Psoas muscle (tissue), 8 donors: ENCODE results near the gene STEAP3. TPM values are rescaled to one million over a fixed set of nuclear protein-coding genes. Genes with fewer than 3 reads are reported as not detected.

Experiments used
- ATAC-seq, 4 donors: fragments of 200-7000 bp; cut with Tn5 transposase; one replicate each; pipeline ENCODE4 v1.9.1; 2020; ENCODE audit warnings: moderate library complexity in 3 of 4, mild to moderate bottlenecking in 2 of 4
- DNase-seq, 2 donors: peaks; one replicate each; pipeline ENCODE4 v3.0.0-alpha.2; 2020
- H3K27ac ChIP-seq: fragments of 200-600 bp; one replicate; pipeline ENCODE4 v1.8.0; 2022
- H3K27me3 ChIP-seq, 3 donors: fragments of 200-600 bp in 1 of 3; one replicate each; pipeline versions ENCODE4 v1.6.1 to v1.8.0; 2013 to 2022; ENCODE audit warnings: low read length in 2 of 3, mild to moderate bottlenecking in 2 of 3, moderate library complexity in 1 of 3; ENCODE audit not compliant: insufficient read depth in 3 of 3
- H3K36me3 ChIP-seq, 2 donors: fragments of 200-600 bp in 1 of 2; one replicate each; pipeline versions ENCODE4 v1.6.1 to v1.8.0; 2013 to 2022; ENCODE audit warnings: low read depth in 1 of 2, mild to moderate bottlenecking in 1 of 2, moderate library complexity in 1 of 2; ENCODE audit not compliant: insufficient read depth in 1 of 2
- H3K4me1 ChIP-seq: fragments of 200-600 bp; one replicate; pipeline ENCODE4 v1.8.0; 2022
- H3K4me3 ChIP-seq: fragments of 200-600 bp; one replicate; pipeline ENCODE4 v1.8.0; 2022; ENCODE audit warnings: mild to moderate bottlenecking
- H3K9me3 ChIP-seq: fragments of 200-600 bp; one replicate; pipeline ENCODE4 v1.8.0; 2022
- CTCF ChIP-seq: fragments of 200-600 bp; IDR thresholded peaks from one replicate; pipeline ENCODE4 v1.8.0; 2022; ENCODE audit warnings: antibody characterized with exemption
- WGBS, 3 donors: extraction: QIAGEN DNeasy Blood & Tissue Kit; methylation state at CpG; one replicate each; pipeline versions ENCODE4 v1.1.6 to v1.1.7; 2013; 5-methylcytosine and 5-hydroxymethylcytosine counted together
- intact Hi-C, 2 donors: fragments of 100-400 bp; cut with DNase I; formaldehyde crosslinking; loops; one replicate each; pipeline versions ENCODE4 v1.11.0 to v1.14.2; 2022
- polyA plus RNA-seq, 3 donors: library from polyadenylated mRNA; stranded (reverse); fragments of 200-250 nt; gene quantifications; one replicate each; pipeline ENCODE4 v1.2.3, GENCODE V29; 2013
- total RNA-seq, 4 donors: library from RNA; stranded (reverse); fragmentation: NEBNext Ultra II Directional in 2 of 4; extraction: Animal tissue kit (Norgen Biotek cat#: 25700) in 2 of 4; gene quantifications; one replicate each; pipeline versions ENCODE4 v1.2.1 to v1.2.4, GENCODE V29; 2021 to 2023
- donor health status: healthy with polysubstance abuse.
- donor health status: DM: no; HTN: no; CAD: no; lungs with moderate emphysema.
- donor health status: Bipolar disorder and iron deficiency.
- donor health status: healthy.
- donor health status: DM: yes; HTN: yes; CAD: no.
- donor health status: DM: no; HTN: no; CAD: no.
- donor health status: DM: no; HTN: no; CAD: no.
- donor health status: DM: yes; HTN: yes; CAD: no.

STEAP3 gene
- total and polyA plus RNA-seq, 7 donors = 8.6 to 47.4 (median 15.7) TPM

GRCh38 chr2:119196301-119197125, 27.1 kb upstream of the STEAP3 start:
- Histone ChIP-seq H3K27ac (no peak overlapping the region), H3K4me1 (no peaks in the 10 kb centered on the region), H3K4me3 (no peak overlapping the region), H3K27me3 (peaks cover 0 to 3% (median 2%) of the 10 kb centered on the region in 3 donors), H3K36me3 (no peaks in the 10 kb centered on the region), H3K9me3 (no peaks in the 10 kb centered on the region)
- ATAC-seq (no peak), DNase-seq (no peak)
- WGBS, 3 donors = 57 to 62% (median 58%) methylated on average over 6 to 7 of the region's 7 CpGs
- intact Hi-C loops = no loop called here
- TF ChIP-seq CTCF = no peak

- Histone ChIP-seq H3K4me3 (no peak overlapping the region), H3K27me3 (peaks cover 0 to 3% (median 2%) of the 10 kb centered on the region in 3 donors), H3K36me3 (no peaks in the 10 kb centered on the region), H3K27ac (no peak overlapping the region), H3K4me1 (no peaks in the 10 kb centered on the region), H3K9me3 (no peaks in the 10 kb centered on the region)
- no peak for TF ChIP-seq CTCF
- intact Hi-C loops = no loop called here
- ATAC-seq (no peak), DNase-seq (no peak)
These were observed 26.6 kb upstream of the STEAP3 start for GRCh38 chr2:119197126-119197405.

GRCh38 chr2:119197529-119198239, 25.9 kb upstream of the STEAP3 start:
- Histone ChIP-seq H3K36me3 (no peaks in the 10 kb centered on the region), H3K4me1 (no peaks in the 10 kb centered on the region), H3K27me3 (peaks cover 0 to 3% (median 2%) of the 10 kb centered on the region in 3 donors), H3K9me3 (no peaks in the 10 kb centered on the region), H3K4me3 (no peak overlapping the region), H3K27ac (no peak overlapping the region)
- intact Hi-C loops = no loop called here
- ATAC-seq = no peak
- WGBS, 3 donors = 64 to 74% (median 67%) methylated on average over 10 of the region's 10 CpGs
- DNase-seq = no peak
- TF ChIP-seq CTCF = no peak

- DNase-seq = no peak
- Histone ChIP-seq H3K4me1 (no peaks in the 10 kb centered on the region), H3K36me3 (no peaks in the 10 kb centered on the region), H3K9me3 (no peaks in the 10 kb centered on the region), H3K4me3 (no peak overlapping the region), H3K27me3 (peaks cover 0 to 3% (median 2%) of the 10 kb centered on the region in 3 donors), H3K27ac (no peak overlapping the region)
- intact Hi-C loops = no loop called here
- no peak for ATAC-seq
- 68 to 75% (median 71%) methylated on average over 7 of the region's 7 CpGs for WGBS, 3 donors
- no peak for TF ChIP-seq CTCF
These were observed 25.3 kb upstream of the STEAP3 start for GRCh38 chr2:119198240-119198840.
